HepG2 (cell line): ENCODE data around the gene HOXA5. TPM values are rescaled to one million over a fixed set of nuclear protein-coding genes. Genes with fewer than 3 reads are reported as not detected.

Experiments used
- ATAC-seq: fragments of 200-7000 bp; cut with Tn5 transposase; 3 replicates; pipeline ENCODE4 v1.9.1; 2020; ENCODE audit warnings: mild to moderate bottlenecking, moderate library complexity
- BruUV-seq: library from RNA; stranded (reverse); fragments of 400-500 nt; replicated peaks from 2 replicates; lab custom pipeline; 2021; lab: Mats Ljungman, UMichigan
- CTCF ChIA-PET: fragments of 300-600 bp; formaldehyde crosslinking; extraction: SDS; loops from one replicate; lab custom pipeline; 2021; ENCODE audit warnings: low total read pairs, inconsistent platforms, low intra/inter-chr PET ratio; lab: Yijun Ruan, JAX
- POLR2A ChIA-PET: fragments of 350-600 bp; sonication (Branson Sonifier 250); formaldehyde crosslinking; loops from one replicate; lab custom pipeline; 2020; ENCODE audit warnings: antibody characterized with exemption, inconsistent platforms; lab: Yijun Ruan, JAX
- DNase-seq: peaks from one replicate; pipeline ENCODE4 v3.0.0-alpha.2; 2015; ENCODE audit warnings: low spot score
- FAIRE-seq: peaks from 3 replicates; lab custom pipeline; 2011; peaks lifted over from hg19 to GRCh38; lab: Jason Lieb, UNC
- H2AFZ ChIP-seq: one replicate; pipeline ENCODE4 v1.6.1; 2011; ENCODE audit warnings: low read length, inconsistent platforms
- H3K27ac ChIP-seq: fragments of 300-600 bp; 3 replicates; pipeline ENCODE4 v1.8.0; 2011; ENCODE audit warnings: mixed run types, mild to moderate bottlenecking, mixed read lengths, low read length, inconsistent platforms; ENCODE audit not compliant: insufficient read depth; ENCODE audit errors: extremely low read length
- H3K27me3 ChIP-seq, 2 experiments: fragments of 200-600 bp in 1 of 2; 2 replicates in 1 of 2; 3 replicates in 1 of 2; pipeline versions ENCODE4 v1.6.0 to v1.8.0; 2011; ENCODE audit warnings: low read length in 2 of 2, mild to moderate bottlenecking in 2 of 2, moderate library complexity in 2 of 2, inconsistent platforms in 1 of 2; ENCODE audit not compliant: insufficient read depth in 2 of 2, control insufficient read depth in 1 of 2
- H3K36me3 ChIP-seq, 2 experiments: fragments of 200-600 bp in 1 of 2; replicated peaks in 1 of 2; 2 replicates in 1 of 2; 3 replicates in 1 of 2; pipeline versions ENCODE4 v1.5.1 to v1.8.0; 2011; ENCODE audit warnings: low read length in 2 of 2, inconsistent platforms in 1 of 2; ENCODE audit not compliant: insufficient read depth in 2 of 2, control insufficient read depth in 1 of 2
- H3K4me1 ChIP-seq: 2 replicates; pipeline ENCODE4 v1.5.1; 2012; ENCODE audit warnings: low read length, inconsistent platforms; ENCODE audit not compliant: insufficient read depth
- H3K4me2 ChIP-seq: 2 replicates; pipeline ENCODE4 v1.6.0; 2011; ENCODE audit warnings: low read depth, low read length, inconsistent platforms
- H3K4me3 ChIP-seq, 3 experiments: fragments of 200-600 bp in 1 of 3; sonication (generic), shearing (Covaris generic) in 1 of 3; replicated peaks in 1 of 3; 2 replicates each; pipeline ENCODE4 v1.5.1; 2011 to 2016; ENCODE audit warnings: low read length in 3 of 3, inconsistent platforms in 2 of 3, low read depth in 2 of 3, mild to moderate bottlenecking in 2 of 3, control low read depth in 1 of 3, mixed read lengths in 1 of 3; ENCODE audit not compliant: insufficient read depth in 1 of 3
- H3K79me2 ChIP-seq: one replicate; pipeline ENCODE4 v1.6.1; 2011; ENCODE audit warnings: low read length, inconsistent platforms; ENCODE audit not compliant: insufficient read depth
- H3K9ac ChIP-seq: 2 replicates; pipeline ENCODE4 v1.6.0; 2011; ENCODE audit warnings: mild to moderate bottlenecking, low read depth, low read length, inconsistent platforms; ENCODE audit not compliant: insufficient read depth
- H3K9me3 ChIP-seq: 2 replicates; pipeline ENCODE4 v1.5.1; 2012; ENCODE audit warnings: mild to moderate bottlenecking, low read length
- H4K20me1 ChIP-seq: 2 replicates; pipeline ENCODE4 v1.6.0; 2011; ENCODE audit warnings: inconsistent platforms, mild to moderate bottlenecking, low read length, moderate library complexity; ENCODE audit not compliant: insufficient read depth
- HBP1 ChIP-seq: IDR thresholded peaks from 2 replicates; pipeline ENCODE4 v1.6.1; 2016; ENCODE audit warnings: low read depth, control low read depth
- KLF12 ChIP-seq: sonication (generic); formaldehyde crosslinking; IDR thresholded peaks from 2 replicates; pipeline ENCODE4 v1.4.0; 2020; ENCODE audit warnings: missing genetic modification reagents, borderline replicate concordance
- NCOA1 ChIP-seq: sonication (generic); formaldehyde crosslinking; IDR thresholded peaks from 2 replicates; pipeline ENCODE4 v1.9.0; 2021; ENCODE audit warnings: missing genetic modification reagents
- NR0B2 ChIP-seq: sonication (generic); formaldehyde crosslinking; IDR thresholded peaks from 2 replicates; pipeline ENCODE4 v1.4.0; 2020; ENCODE audit warnings: mild to moderate bottlenecking, missing genetic modification reagents
- NRL ChIP-seq: sonication (generic); formaldehyde crosslinking; IDR thresholded peaks from 2 replicates; pipeline ENCODE4 v1.5.0; 2020; ENCODE audit warnings: missing genetic modification reagents, mild to moderate bottlenecking, moderate library complexity, borderline replicate concordance
- RORA ChIP-seq: sonication (generic); formaldehyde crosslinking; IDR thresholded peaks from 2 replicates; pipeline ENCODE4 v1.5.0; 2020; ENCODE audit warnings: mild to moderate bottlenecking, missing genetic modification reagents, moderate library complexity
- ZMYM3 ChIP-seq: sonication (generic); formaldehyde crosslinking; IDR thresholded peaks from 2 replicates; pipeline ENCODE4 v1.5.1; 2020; ENCODE audit warnings: mild to moderate bottlenecking, missing genetic modification reagents
- ZNF318 ChIP-seq: sonication (generic); formaldehyde crosslinking; IDR thresholded peaks from 2 replicates; pipeline ENCODE4 v1.4.0; 2020; ENCODE audit warnings: mild to moderate bottlenecking, missing genetic modification reagents
- ZNF34 ChIP-seq: sonication (generic); formaldehyde crosslinking; IDR thresholded peaks from 2 replicates; pipeline ENCODE4 v1.4.0; 2020; ENCODE audit warnings: mild to moderate bottlenecking, missing genetic modification reagents, borderline replicate concordance
- ZNF576 ChIP-seq: sonication (generic); formaldehyde crosslinking; IDR thresholded peaks from 2 replicates; pipeline ENCODE4 v1.4.0; 2020; ENCODE audit warnings: mild to moderate bottlenecking, missing genetic modification reagents
- ZNF784 ChIP-seq: sonication (generic); formaldehyde crosslinking; IDR thresholded peaks from 2 replicates; pipeline ENCODE4 v1.5.1; 2020; ENCODE audit warnings: missing genetic modification reagents, mild to moderate bottlenecking, borderline replicate concordance
- WGBS: methylation state at CpG from one replicate; pipeline ENCODE4 v1.1.6; 2017; ENCODE audit warnings: low lambda C conversion rate; 5-methylcytosine and 5-hydroxymethylcytosine counted together
- in situ Hi-C: cut with HindIII; loops from 2 replicates; pipeline ENCODE4 v1.10.0; 2017; ENCODE audit warnings: low pct_unique_long_range_greater_than_20kb; ENCODE audit not compliant: extremely low pct_ligation_motif_present
- intact Hi-C: fragments of 100-400 bp; cut with micrococcal nuclease; formaldehyde crosslinking; loops from one replicate; pipeline ENCODE4 v1.10.0; 2022; ENCODE audit not compliant: unreplicated experiment
- polyA plus RNA-seq, 8 experiments: library from polyadenylated mRNA; depleted of rRNA in 3 of 8; stranded (reverse) in 7 of 8; unstranded in 1 of 8; fragments of >200 nt; fragmentation: Illumina TruSeq in 4 of 8; extraction: Trizol in 4 of 8; gene quantifications; 2 replicates each; pipeline versions ENCODE4 v1.2.1 to v1.2.3, GENCODE V29; 2011 to 2016; ENCODE audit warnings: low read depth in 4 of 8, missing spikeins in 1 of 8, mixed read lengths in 1 of 8; ENCODE audit not compliant: insufficient read depth in 1 of 8
- total RNA-seq, 5 experiments: library from RNA; depleted of rRNA; stranded (reverse); fragments of >200 nt; fragmentation: Illumina TruSeq; extraction: Trizol; gene quantifications; 2 replicates each; pipeline ENCODE4 v1.2.3, GENCODE V29; 2016; ENCODE audit warnings: low read depth in 1 of 5

The HOXA5 gene
- total and polyA plus RNA-seq, 2 of the 13 experiments (the other 11 are each of a cell fraction or from before 2014, with no cell fraction given), result 3.2 to 3.6 TPM

GRCh38 chr7:27128034-27128433, 15.4 kb downstream of the HOXA5 start (continued):
- no peak for TF ChIP-seq ZNF576 (CRISPR knock-in tag)
- no peak for TF ChIP-seq NRL (CRISPR knock-in tag)
- no peak for TF ChIP-seq HBP1
- TF ChIP-seq RORA (CRISPR knock-in tag), result no peak
- TF ChIP-seq ZNF784 (CRISPR knock-in tag), result no peak
- TF ChIP-seq NR0B2, result no peak
- no peak for TF ChIP-seq NCOA1 (CRISPR knock-in tag)
- TF ChIP-seq, all 625 proteins: peak for 0

- no peak overlapping the region for H2AFZ ChIP-seq
- no peak for DNase-seq
- no peak for FAIRE-seq
- H3K27ac ChIP-seq, result no peak overlapping the region
- ChIA-PET CTCF (no interaction called here), POLR2A (no interaction called here)
- no peaks in the 10 kb centered on the region for H3K9me3 ChIP-seq
- WGBS, result 85% methylated on average over 3 of the region's 3 CpGs
- H4K20me1 ChIP-seq, result no peaks in the 10 kb centered on the region
- ATAC-seq, result no peak
- H3K4me1 ChIP-seq, result peaks cover 76% of the 10 kb centered on the region
- TF ChIP-seq ZNF34 (CRISPR knock-in tag) (no peak), ZMYM3 (CRISPR knock-in tag) (no peak), ZNF318 (CRISPR knock-in tag) (no peak), KLF12 (CRISPR knock-in tag) (no peak)
- H3K9ac ChIP-seq, result no peak overlapping the region
- H3K4me3 ChIP-seq, result no peak overlapping the region
- BruUV-seq, result no TSS peak
- H3K27me3 ChIP-seq, result no peaks in the 10 kb centered on the region; a peak in 1 of 5 replicates
- intact Hi-C loops (no loop called here), in situ Hi-C loops (no loop called here)
- H3K4me2 ChIP-seq, result no peak overlapping the region
- peaks cover 17% of the 10 kb centered on the region for H3K79me2 ChIP-seq
- H3K36me3 ChIP-seq, result peaks cover 0 to 8% of the 10 kb centered on the region in 2 experiments; a peak in 1 of 5 replicates
These were observed 16.7 kb downstream of the HOXA5 start for GRCh38 chr7:27126596-27127327.
